Fibroblast of peridontal ligament (primary cell): ENCODE results near the gene NADSYN1.
A peak's percentile ranks its signal among the peaks of the same experiment; 100 is the strongest.

Experiments
- DNase-seq: peaks from one replicate; pipeline ENCODE4 v3.0.0-alpha.2; 2010; ENCODE audit errors: extremely low read depth

NADSYN1 gene

GRCh38 chr11:71451596-71452198 is 1.3 kb upstream of the NADSYN1 start:
- no peak for DNase-seq

GRCh38 chr11:71452199-71453036 is 585 bp upstream of the NADSYN1 start:
- DNase-seq = peak; percentile 47

- no peak for DNase-seq
These were observed 908 bp downstream of the NADSYN1 start for GRCh38 chr11:71453918-71454304.

- DNase-seq = no peak
These were observed 1.6 kb downstream of the NADSYN1 start for GRCh38 chr11:71454470-71455113.

- no peak for DNase-seq
These were observed 3.3 kb downstream of the NADSYN1 start for GRCh38 chr11:71456294-71456693.

- DNase-seq = no peak
These were observed 3.8 kb downstream of the NADSYN1 start for GRCh38 chr11:71456831-71457230.

- DNase-seq = no peak
These were observed 5.4 kb downstream of the NADSYN1 start for GRCh38 chr11:71458146-71459070.

GRCh38 chr11:71459076-71459766 is 6.2 kb downstream of the NADSYN1 start:
- no peak for DNase-seq

GRCh38 chr11:71459767-71460320 is 6.8 kb downstream of the NADSYN1 start:
- no peak for DNase-seq

GRCh38 chr11:71461696-71462095 is 8.7 kb downstream of the NADSYN1 start:
- DNase-seq = no peak

GRCh38 chr11:71462726-71463125 is 9.7 kb downstream of the NADSYN1 start:
- no peak for DNase-seq

- DNase-seq = no peak
These were observed 10.6 kb downstream of the NADSYN1 start for GRCh38 chr11:71463331-71464211.

- DNase-seq = no peak
These were observed 12.1 kb downstream of the NADSYN1 start for GRCh38 chr11:71465054-71465453.

GRCh38 chr11:71466358-71466757 is 13.4 kb downstream of the NADSYN1 start:
- DNase-seq = no peak

GRCh38 chr11:71467164-71467563 is 14.2 kb downstream of the NADSYN1 start:
- DNase-seq = no peak

- no peak for DNase-seq
These were observed 17.9 kb downstream of the NADSYN1 start for GRCh38 chr11:71470946-71471345.

- no peak for DNase-seq
These were observed 19.4 kb downstream of the NADSYN1 start for GRCh38 chr11:71472357-71472885.

GRCh38 chr11:71472941-71473792 is 20.2 kb downstream of the NADSYN1 start:
- DNase-seq = no peak

- no peak for DNase-seq
These were observed 20.7 kb downstream of the NADSYN1 start for GRCh38 chr11:71473793-71474080.
